Mesothelial cell of epicardium (in vitro differentiated cells): ENCODE results near the gene HMMR. TPM values are rescaled to one million over a fixed set of nuclear protein-coding genes. Genes with fewer than 3 reads are reported as not detected.
"Not testable (repeated sequence)": the region's sequence is repeated elsewhere in the genome, so short reads cannot be mapped to it uniquely, and the experiment has no call there.

ENCODE experiments used
- DNase-seq, 2 experiments: peaks; one replicate each; pipeline ENCODE4 v3.0.0; 2021; ENCODE audit warnings: low spot score in 2 of 2; ENCODE audit not compliant: unreplicated experiment in 2 of 2
- H3K27ac Mint-ChIP-seq: 2 replicates; pipeline ENCODE4 v1.8.0; 2021; ENCODE audit warnings: mixed read lengths
- H3K27me3 Mint-ChIP-seq: 2 replicates; pipeline ENCODE4 v1.8.0; 2021; ENCODE audit warnings: low read depth, mixed read lengths
- H3K36me3 Mint-ChIP-seq: 2 replicates; pipeline ENCODE4 v1.8.0; 2021; ENCODE audit warnings: mixed read lengths
- H3K4me1 Mint-ChIP-seq: 2 replicates; pipeline ENCODE4 v1.8.0; 2021; ENCODE audit warnings: mixed read lengths
- H3K4me3 Mint-ChIP-seq: 2 replicates; pipeline ENCODE4 v1.8.0; 2021; ENCODE audit warnings: mild to moderate bottlenecking, moderate library complexity, mixed read lengths
- H3K9me3 Mint-ChIP-seq: 2 replicates; pipeline ENCODE4 v1.8.0; 2021; ENCODE audit warnings: mixed read lengths
- total RNA-seq: library from RNA; stranded (reverse); gene quantifications from 3 replicates; pipeline ENCODE4 v1.2.1, GENCODE V29; 2021
- TF ChIP-seq, protein P1 (sequence below): fragments of 200-600 bp; sonication (generic); IDR thresholded peaks from one replicate; pipeline ENCODE4 v1.5.0; 2021; ENCODE audit warnings: antibody characterized with exemption; ENCODE audit not compliant: unreplicated experiment

The HMMR gene
- total RNA-seq, 1 donor from 2014 or later: 9.4 TPM

DNA sequence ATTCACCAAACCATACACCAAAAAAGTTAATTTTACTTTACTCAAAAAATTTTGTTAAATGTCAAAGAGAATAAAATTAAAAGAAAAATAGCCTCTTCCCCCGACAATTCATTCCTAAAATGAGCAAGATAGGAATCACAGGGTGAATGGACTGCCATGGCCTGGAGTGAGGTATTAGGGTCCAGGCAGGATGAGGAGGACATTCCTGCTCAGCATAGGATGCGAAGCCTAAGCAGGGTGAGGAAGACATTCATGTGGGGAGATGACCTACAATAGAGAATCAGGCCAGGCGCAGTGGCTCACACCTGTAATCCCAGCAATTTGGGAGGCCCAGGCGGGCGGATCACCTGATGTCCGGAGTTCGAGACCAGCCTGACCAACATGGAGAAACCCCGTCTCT, 8.9 kb upstream of the HMMR start:
- no peak overlapping the region for H3K4me3 Mint-ChIP-seq
- H3K27ac Mint-ChIP-seq: no peak overlapping the region
- TF ChIP-seq, protein P1, sequence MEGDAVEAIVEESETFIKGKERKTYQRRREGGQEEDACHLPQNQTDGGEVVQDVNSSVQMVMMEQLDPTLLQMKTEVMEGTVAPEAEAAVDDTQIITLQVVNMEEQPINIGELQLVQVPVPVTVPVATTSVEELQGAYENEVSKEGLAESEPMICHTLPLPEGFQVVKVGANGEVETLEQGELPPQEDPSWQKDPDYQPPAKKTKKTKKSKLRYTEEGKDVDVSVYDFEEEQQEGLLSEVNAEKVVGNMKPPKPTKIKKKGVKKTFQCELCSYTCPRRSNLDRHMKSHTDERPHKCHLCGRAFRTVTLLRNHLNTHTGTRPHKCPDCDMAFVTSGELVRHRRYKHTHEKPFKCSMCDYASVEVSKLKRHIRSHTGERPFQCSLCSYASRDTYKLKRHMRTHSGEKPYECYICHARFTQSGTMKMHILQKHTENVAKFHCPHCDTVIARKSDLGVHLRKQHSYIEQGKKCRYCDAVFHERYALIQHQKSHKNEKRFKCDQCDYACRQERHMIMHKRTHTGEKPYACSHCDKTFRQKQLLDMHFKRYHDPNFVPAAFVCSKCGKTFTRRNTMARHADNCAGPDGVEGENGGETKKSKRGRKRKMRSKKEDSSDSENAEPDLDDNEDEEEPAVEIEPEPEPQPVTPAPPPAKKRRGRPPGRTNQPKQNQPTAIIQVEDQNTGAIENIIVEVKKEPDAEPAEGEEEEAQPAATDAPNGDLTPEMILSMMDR: no peak
- DNase-seq: no peak
- peaks cover 17% of the 10 kb centered on the region for H3K4me1 Mint-ChIP-seq
- H3K27me3 Mint-ChIP-seq: no peaks in the 10 kb centered on the region
- H3K36me3 Mint-ChIP-seq: peaks cover 59% of the 10 kb centered on the region
- peaks cover 16% of the 10 kb centered on the region for H3K9me3 Mint-ChIP-seq

DNA sequence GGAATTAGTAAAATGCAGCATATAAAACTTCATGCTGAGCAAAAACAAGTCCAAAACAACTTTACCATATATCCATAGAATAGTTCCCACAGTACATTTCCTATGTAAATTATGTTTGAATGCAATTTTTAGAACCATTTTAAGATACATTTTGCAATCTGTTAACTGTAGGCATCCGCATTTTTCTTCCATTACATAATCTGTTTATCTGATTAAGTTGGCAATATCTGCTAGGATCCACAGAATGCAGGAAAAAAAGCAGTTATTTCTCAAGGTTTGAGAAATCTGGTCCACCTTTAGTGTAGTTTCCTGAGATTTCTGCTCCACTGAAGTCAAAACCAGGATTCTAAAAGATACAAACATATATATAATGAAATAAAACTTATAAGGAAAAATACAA, 6.7 kb upstream of the HMMR start:
- peaks cover 30% of the 10 kb centered on the region for H3K4me1 Mint-ChIP-seq
- H3K36me3 Mint-ChIP-seq: peaks cover 40% of the 10 kb centered on the region
- H3K27ac Mint-ChIP-seq: no peak overlapping the region
- no peaks in the 10 kb centered on the region for H3K27me3 Mint-ChIP-seq
- no peak overlapping the region for H3K4me3 Mint-ChIP-seq
- TF ChIP-seq, protein P1: no peak
- peaks cover 3% of the 10 kb centered on the region for H3K9me3 Mint-ChIP-seq
- DNase-seq: no peak

DNA sequence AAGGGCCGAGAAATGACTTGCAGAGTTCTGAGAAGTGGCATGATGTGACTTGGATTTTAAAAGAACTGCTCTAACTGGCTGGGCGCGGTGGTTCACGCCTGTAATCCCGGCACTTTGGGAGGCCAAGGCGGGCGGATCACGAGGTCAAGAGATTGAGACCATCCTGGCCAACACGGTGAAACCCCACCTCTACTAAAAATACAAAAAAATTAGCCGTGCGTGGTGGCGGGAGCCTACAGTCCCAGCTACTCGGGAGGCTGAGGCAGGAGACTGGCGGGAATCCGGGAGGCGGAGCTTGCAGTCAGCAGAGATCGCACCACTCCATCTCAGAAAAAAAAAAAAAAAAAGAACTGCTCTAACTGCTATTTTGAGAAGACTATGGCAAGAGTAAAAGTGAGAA, 5.0 kb upstream of the HMMR start:
- DNase-seq, H3K27me3 Mint-ChIP-seq, H3K9me3 Mint-ChIP-seq, H3K4me3 Mint-ChIP-seq: not testable (repeated sequence)
- Mint-ChIP-seq H3K36me3 (peaks cover 26% of the 10 kb centered on the region), H3K27ac (peak overlapping the region; percentile 72), H3K4me1 (peaks cover 37% of the 10 kb centered on the region)

DNA sequence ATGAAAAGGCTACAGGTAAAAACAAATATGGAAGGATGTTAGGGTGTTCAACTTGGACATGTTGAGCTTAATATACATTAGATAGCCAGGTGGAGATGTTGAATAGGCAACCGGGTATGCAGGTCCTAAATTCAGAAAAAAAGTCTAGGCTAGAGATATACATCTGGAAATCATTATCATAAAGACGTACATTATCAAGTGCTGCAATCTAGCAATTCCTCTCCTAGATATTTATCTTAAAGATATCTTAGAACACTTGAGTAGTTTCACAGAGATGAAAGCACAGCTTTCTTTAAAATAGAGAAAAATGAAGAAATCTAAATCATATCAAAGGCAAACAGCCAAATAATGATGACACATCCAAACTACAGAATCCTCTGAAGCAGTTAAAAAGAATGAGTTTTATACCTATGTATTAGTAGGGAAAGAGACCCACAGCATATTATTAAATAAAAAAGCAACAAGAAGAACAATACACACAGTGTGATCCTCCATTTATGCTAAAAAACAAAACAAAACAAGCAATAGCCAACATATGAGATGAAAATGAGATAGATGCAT, 4.3 kb upstream of the HMMR start:
- peak overlapping the region; percentile 4 for H3K4me3 Mint-ChIP-seq
- no peak for DNase-seq
- TF ChIP-seq, protein P1: no peak
- H3K9me3 Mint-ChIP-seq: no peaks in the 10 kb centered on the region
- H3K36me3 Mint-ChIP-seq: peaks cover 22% of the 10 kb centered on the region
- peaks cover 40% of the 10 kb centered on the region for H3K4me1 Mint-ChIP-seq
- no peaks in the 10 kb centered on the region for H3K27me3 Mint-ChIP-seq
- peak overlapping the region; percentile 62 for H3K27ac Mint-ChIP-seq

DNA sequence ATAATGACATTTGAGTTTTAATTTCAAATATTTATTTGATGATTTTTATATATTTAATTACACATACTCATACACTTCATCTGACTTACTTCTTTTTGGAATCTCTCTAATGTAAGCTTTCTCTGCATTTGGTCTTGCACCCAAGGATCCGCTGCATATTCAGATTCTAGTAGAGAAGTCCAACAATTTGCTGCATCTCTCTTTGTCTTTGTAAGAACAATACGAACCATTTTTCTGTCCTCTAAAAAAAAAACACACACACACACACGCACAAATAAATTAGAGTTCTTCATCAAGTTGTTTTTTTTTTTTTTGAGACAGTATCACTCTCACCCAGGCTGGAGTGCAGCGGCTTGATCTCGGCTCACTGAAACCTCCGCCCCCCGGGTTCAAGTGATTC, 3.6 kb upstream of the HMMR start:
- Mint-ChIP-seq H3K4me3 (no peak overlapping the region), H3K9me3 (no peaks in the 10 kb centered on the region), H3K4me1 (peaks cover 44% of the 10 kb centered on the region), H3K36me3 (peaks cover 19% of the 10 kb centered on the region), H3K27me3 (no peaks in the 10 kb centered on the region), H3K27ac (peak overlapping the region; percentile 56)
- no peak for DNase-seq
- TF ChIP-seq, protein P1: no peak

DNA sequence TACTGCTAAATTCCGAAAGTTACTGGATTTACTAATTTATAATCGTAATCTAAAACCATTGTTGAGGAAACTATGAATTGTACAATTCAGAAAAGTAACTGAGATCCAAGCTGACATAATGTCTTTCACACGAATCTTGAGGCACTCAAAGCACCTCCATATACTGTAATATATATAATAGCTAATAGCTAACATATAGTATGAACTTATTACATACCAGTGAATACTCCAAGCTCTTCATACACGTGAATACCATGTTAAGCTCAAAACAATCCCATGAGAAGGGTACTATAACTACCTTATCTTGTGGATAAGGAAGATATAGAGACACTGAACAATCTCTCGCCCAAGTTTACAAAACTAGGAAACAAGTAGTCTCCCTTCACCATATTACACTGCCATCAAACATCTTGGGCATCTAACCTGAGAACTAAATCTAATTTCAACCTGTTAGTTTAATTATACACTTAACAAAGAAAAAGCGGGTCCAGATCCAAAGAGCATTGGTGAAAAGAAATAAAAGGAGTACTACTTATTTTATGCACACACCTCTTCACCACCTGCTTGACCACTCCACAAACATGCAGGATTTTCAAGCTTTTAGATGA, 1.6 kb upstream of the HMMR start:
- Mint-ChIP-seq H3K27ac (peak overlapping the region; percentile 100), H3K27me3 (no peaks in the 10 kb centered on the region), H3K4me1 (peaks cover 50% of the 10 kb centered on the region), H3K36me3 (peaks cover 13% of the 10 kb centered on the region), H3K9me3 (no peaks in the 10 kb centered on the region), H3K4me3 (peak overlapping the region; percentile 88)
- DNase-seq: no peak
- TF ChIP-seq, protein P1: no peak
